Spinal cord (tissue), 10 donors: Measurements from ENCODE around the gene TAL1. TPM values are rescaled to one million over a fixed set of nuclear protein-coding genes. Genes with fewer than 3 reads are reported as not detected.
"Not testable (repeated sequence)": the region's sequence is repeated elsewhere in the genome, so short reads cannot be mapped to it uniquely, and the experiment has no call there.

Experiments used
- DNase-seq, 6 donors: peaks; one replicate each; pipeline versions ENCODE4 v3.0.0 to v3.0.0-alpha.2; 2013 to 2015; ENCODE audit warnings: low spot score in 6 of 6, low read depth in 4 of 6
- H3K27ac ChIP-seq: one replicate; pipeline ENCODE4 v1.5.1; 2013; ENCODE audit warnings: low read depth, low read length, control low read depth
- H3K27me3 ChIP-seq: one replicate; pipeline ENCODE4 v1.6.1; 2013; ENCODE audit warnings: low read length; ENCODE audit not compliant: control insufficient read depth, insufficient read depth
- H3K36me3 ChIP-seq: one replicate; pipeline ENCODE4 v1.6.1; 2013; ENCODE audit warnings: low read length; ENCODE audit not compliant: control insufficient read depth, insufficient read depth
- H3K4me1 ChIP-seq: one replicate; pipeline ENCODE4 v1.6.1; 2013; ENCODE audit warnings: low read length; ENCODE audit not compliant: control insufficient read depth, insufficient read depth
- H3K4me3 ChIP-seq: one replicate; pipeline ENCODE4 v1.5.1; 2013; ENCODE audit warnings: low read depth, low read length, control low read depth
- H3K9me3 ChIP-seq: one replicate; pipeline ENCODE4 v1.6.1; 2013; ENCODE audit warnings: low read length; ENCODE audit not compliant: control insufficient read depth, insufficient read depth
- WGBS: methylation state at CpG from one replicate; pipeline ENCODE4 v1.1.5; 2013; ENCODE audit warnings: missing lambda C conversion rate; ENCODE audit not compliant: insufficient coverage; 5-methylcytosine and 5-hydroxymethylcytosine counted together
- polyA plus RNA-seq, 2 donors: library from polyadenylated mRNA; unstranded; fragments of 120-200 nt; gene quantifications; one replicate each; pipeline ENCODE4 v1.2.1, GENCODE V29; 2013; ENCODE audit not compliant: insufficient read length in 2 of 2
- total RNA-seq, 2 donors: library from RNA; depleted of rRNA in 1 of 2; stranded (reverse); fragments of 120-200 nt in 1 of 2; fragments of >200 nt in 1 of 2; gene quantifications; one replicate each; pipeline versions ENCODE4 v1.2.3 to v1.2.4, GENCODE V29; 2013 to 2014
- donor health status: healthy.

TAL1 gene
- total and polyA plus RNA-seq, 4 donors, result 5.6 to 8.7 (median 7.2) TPM

- H3K4me1 ChIP-seq, H3K36me3 ChIP-seq, DNase-seq, H3K9me3 ChIP-seq, H3K27ac ChIP-seq, H3K4me3 ChIP-seq: not testable (repeated sequence)
- peaks cover 13% of the 10 kb centered on the region for H3K27me3 ChIP-seq
- no CpG with 5 or more reads among the region's 2 CpGs for WGBS
These were observed 28.5 kb downstream of the TAL1 start for GRCh38 chr1:47203504-47203903.

- Histone ChIP-seq H3K4me3 (no peak overlapping the region), H3K27ac (no peak overlapping the region), H3K36me3 (no peaks in the 10 kb centered on the region), H3K9me3 (no peaks in the 10 kb centered on the region), H3K4me1 (no peaks in the 10 kb centered on the region), H3K27me3 (peaks cover 14% of the 10 kb centered on the region)
- no peak for DNase-seq
- 43% methylated on average over 4 of the region's 4 CpGs for WGBS
These were observed 30.8 kb downstream of the TAL1 start for GRCh38 chr1:47201179-47201578.

GRCh38 chr1:47198214-47198613 is 33.8 kb downstream of the TAL1 start:
- DNase-seq, result no peak
- Histone ChIP-seq H3K4me3 (no peak overlapping the region), H3K9me3 (no peaks in the 10 kb centered on the region), H3K27ac (no peak overlapping the region), H3K27me3 (peaks cover 13% of the 10 kb centered on the region), H3K36me3 (no peaks in the 10 kb centered on the region), H3K4me1 (no peaks in the 10 kb centered on the region)
- 95% methylated on average over 4 of the region's 4 CpGs for WGBS

DNA sequence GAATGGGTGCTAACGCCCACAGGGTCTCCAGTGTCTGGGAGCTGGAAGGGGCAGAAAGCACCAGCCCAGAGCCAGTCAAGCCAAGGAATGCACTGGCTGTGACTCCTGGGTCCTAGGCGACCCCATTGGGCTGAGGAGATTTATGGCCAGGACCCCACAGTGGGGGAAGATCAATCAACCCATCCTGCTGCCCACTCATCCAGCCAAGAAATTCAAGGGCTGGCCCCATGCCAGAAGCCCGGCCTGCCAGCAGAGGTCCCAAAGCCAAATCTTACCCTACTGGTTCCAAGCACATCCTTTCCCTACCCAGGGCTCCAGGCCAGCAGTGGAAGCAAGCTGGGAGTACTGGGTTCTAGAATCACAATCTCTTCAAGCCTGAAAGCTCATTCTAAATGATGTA is 35.4 kb downstream of the TAL1 start:
- no peak overlapping the region for H3K27ac ChIP-seq
- no peaks in the 10 kb centered on the region for H3K36me3 ChIP-seq
- 29% methylated on average over 3 of the region's 3 CpGs for WGBS
- DNase-seq, result peak in 3 of 6 donors; percentile 48 to 75 (median 74)
- peaks cover 7% of the 10 kb centered on the region for H3K4me1 ChIP-seq
- no peaks in the 10 kb centered on the region for H3K9me3 ChIP-seq
- H3K27me3 ChIP-seq, result peaks cover 13% of the 10 kb centered on the region
- no peak overlapping the region for H3K4me3 ChIP-seq

GRCh38 chr1:47195981-47196380 is 36.0 kb downstream of the TAL1 start:
- peaks cover 13% of the 10 kb centered on the region for H3K27me3 ChIP-seq
- WGBS, result no CpG with 5 or more reads among the region's 9 CpGs
- not testable (repeated sequence) for DNase-seq, H3K9me3 ChIP-seq, H3K4me1 ChIP-seq, H3K36me3 ChIP-seq, H3K27ac ChIP-seq, H3K4me3 ChIP-seq

DNA sequence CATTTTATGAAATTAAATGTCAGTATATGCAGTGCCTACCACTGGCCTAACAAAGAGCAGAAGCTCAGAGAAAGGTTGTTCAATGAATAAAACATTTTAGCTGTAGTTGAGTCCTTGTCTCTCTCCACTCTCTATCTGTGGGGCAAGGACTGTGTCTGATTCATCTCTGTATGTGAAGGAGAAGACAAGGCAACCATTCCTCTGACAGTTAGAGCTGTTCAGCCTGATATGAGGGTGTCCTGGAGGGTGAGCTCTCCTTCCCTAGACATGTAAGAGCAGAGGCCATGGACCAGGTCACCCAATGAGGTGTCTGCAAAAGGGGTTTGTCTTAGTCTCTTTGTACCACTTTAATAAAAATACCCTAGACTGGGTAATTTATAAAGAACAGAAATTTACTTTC is 37.7 kb downstream of the TAL1 start:
- no peak overlapping the region for H3K4me3 ChIP-seq
- H3K27me3 ChIP-seq, result peaks cover 9% of the 10 kb centered on the region
- no peak overlapping the region for H3K27ac ChIP-seq
- no peaks in the 10 kb centered on the region for H3K9me3 ChIP-seq
- peaks cover 12% of the 10 kb centered on the region for H3K4me1 ChIP-seq
- no peaks in the 10 kb centered on the region for H3K36me3 ChIP-seq
- no peak for DNase-seq

DNA sequence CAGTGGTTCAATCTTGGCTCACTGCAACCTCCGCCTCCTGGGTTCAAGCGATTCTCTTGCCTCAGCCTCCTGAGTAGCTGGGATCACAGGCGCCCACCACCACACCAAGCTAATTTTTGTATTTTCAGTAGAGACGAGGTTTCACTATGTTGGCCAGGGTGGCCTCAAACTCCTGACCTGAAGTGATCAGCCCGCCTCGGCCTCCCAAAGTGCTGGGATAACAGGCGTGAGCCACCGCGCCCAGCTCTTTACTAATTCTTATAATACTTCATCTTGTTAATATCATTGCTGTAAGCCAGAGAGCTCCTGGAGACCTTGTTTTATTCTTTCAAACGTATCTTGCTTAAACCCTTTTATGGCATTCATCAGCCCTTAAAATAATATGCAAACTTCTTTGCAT is 38.5 kb downstream of the TAL1 start:
- WGBS, result 89% methylated on average over 3 of the region's 10 CpGs
- H3K4me1 ChIP-seq, result peaks cover 12% of the 10 kb centered on the region
- not testable (repeated sequence) for H3K27ac ChIP-seq, H3K36me3 ChIP-seq, DNase-seq, H3K4me3 ChIP-seq, H3K27me3 ChIP-seq, H3K9me3 ChIP-seq

- DNase-seq, result peak in 4 of 6 donors; percentile 62 to 89 (median 76)
- no peaks in the 10 kb centered on the region for H3K9me3 ChIP-seq
- no peak overlapping the region for H3K27ac ChIP-seq
- WGBS, result 4% methylated on average over 8 of the region's 10 CpGs
- H3K27me3 ChIP-seq, result peaks cover 2% of the 10 kb centered on the region
- H3K4me3 ChIP-seq, result no peak overlapping the region
- H3K36me3 ChIP-seq, result no peaks in the 10 kb centered on the region
- peaks cover 12% of the 10 kb centered on the region for H3K4me1 ChIP-seq
These were observed 39.3 kb downstream of the TAL1 start for GRCh38 chr1:47192458-47193384.

DNA sequence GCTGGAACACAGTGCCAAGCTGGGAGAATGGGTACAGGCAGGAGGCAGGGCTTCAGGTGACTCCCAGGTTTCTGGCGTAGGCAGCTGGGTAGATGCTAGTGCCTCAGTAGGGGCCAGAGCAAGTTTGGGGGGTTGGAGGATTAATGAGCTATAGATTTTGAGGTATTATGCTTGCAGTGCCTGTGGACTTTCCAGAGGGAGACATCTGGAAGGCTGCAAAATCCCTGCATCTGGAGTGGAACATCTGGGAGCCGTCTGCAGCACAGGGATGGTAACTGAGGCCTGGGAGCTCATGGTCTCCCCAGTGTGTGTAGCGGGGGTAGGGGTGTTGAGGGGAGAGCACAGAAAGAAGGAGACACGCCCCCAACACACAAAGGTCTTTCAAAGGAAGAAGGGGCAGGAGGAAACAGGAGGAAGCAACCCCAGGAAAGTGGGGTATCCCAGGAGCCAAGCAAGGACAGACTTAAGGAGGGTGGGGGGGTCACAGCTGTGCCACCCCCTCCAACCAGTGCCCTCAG is 40.0 kb downstream of the TAL1 start:
- no peak overlapping the region for H3K4me3 ChIP-seq
- WGBS, result 72% methylated on average over 2 of the region's 4 CpGs
- no peak overlapping the region for H3K27ac ChIP-seq
- DNase-seq, result no peak
- H3K9me3 ChIP-seq, result no peaks in the 10 kb centered on the region
- H3K4me1 ChIP-seq, result peaks cover 12% of the 10 kb centered on the region
- H3K36me3 ChIP-seq, result no peaks in the 10 kb centered on the region
- H3K27me3 ChIP-seq, result peaks cover 2% of the 10 kb centered on the region

- peaks cover 12% of the 10 kb centered on the region for H3K4me1 ChIP-seq
- no peak overlapping the region for H3K27ac ChIP-seq
- no peak for DNase-seq
- H3K9me3 ChIP-seq, result no peaks in the 10 kb centered on the region
- 91% methylated on average over 5 of the region's 6 CpGs for WGBS
- no peaks in the 10 kb centered on the region for H3K36me3 ChIP-seq
- H3K4me3 ChIP-seq, result no peak overlapping the region
- peaks cover 2% of the 10 kb centered on the region for H3K27me3 ChIP-seq
These were observed 41.2 kb downstream of the TAL1 start for GRCh38 chr1:47190857-47191256.
